Uterus (tissue), 2 donors: ENCODE results near the gene SORT1.

Experiments used
- CTCF ChIP-seq, 4 experiments: fragments of 200-600 bp in 2 of 4; fragments of 450-650 bp in 2 of 4; sonication (generic) in 2 of 4; IDR thresholded peaks; one replicate each; pipeline ENCODE4 v1.5.1; 2016 to 2019; ENCODE audit warnings: antibody characterized with exemption in 4 of 4, mild to moderate bottlenecking in 2 of 4, moderate library complexity in 1 of 4
- POLR2A ChIP-seq, 2 donors: fragments of 450-650 bp; IDR thresholded peaks; one replicate each; pipeline ENCODE4 v1.6.1; 2016; ENCODE audit warnings: antibody characterized with exemption in 2 of 2, mild to moderate bottlenecking in 1 of 2, moderate library complexity in 1 of 2

GRCh38 chr1:109400035-109400655 is 2.4 kb upstream of the SORT1 start:
- TF ChIP-seq CTCF (IDR thresholded peaks at IDR 0.05), result no peak
- TF ChIP-seq POLR2A (IDR thresholded peaks at IDR 0.05), result no peak
